G401.6 (cell line): ENCODE data around the gene MAP2K7.
"Not testable (repeated sequence)": the region's sequence is repeated elsewhere in the genome, so short reads cannot be mapped to it uniquely, and the experiment has no call there.

Experiments
- FAIRE-seq: peaks from 2 replicates; lab custom pipeline; 2012; peaks lifted over from hg19 to GRCh38; lab: Jason Lieb, UNC

Gene MAP2K7

DNA sequence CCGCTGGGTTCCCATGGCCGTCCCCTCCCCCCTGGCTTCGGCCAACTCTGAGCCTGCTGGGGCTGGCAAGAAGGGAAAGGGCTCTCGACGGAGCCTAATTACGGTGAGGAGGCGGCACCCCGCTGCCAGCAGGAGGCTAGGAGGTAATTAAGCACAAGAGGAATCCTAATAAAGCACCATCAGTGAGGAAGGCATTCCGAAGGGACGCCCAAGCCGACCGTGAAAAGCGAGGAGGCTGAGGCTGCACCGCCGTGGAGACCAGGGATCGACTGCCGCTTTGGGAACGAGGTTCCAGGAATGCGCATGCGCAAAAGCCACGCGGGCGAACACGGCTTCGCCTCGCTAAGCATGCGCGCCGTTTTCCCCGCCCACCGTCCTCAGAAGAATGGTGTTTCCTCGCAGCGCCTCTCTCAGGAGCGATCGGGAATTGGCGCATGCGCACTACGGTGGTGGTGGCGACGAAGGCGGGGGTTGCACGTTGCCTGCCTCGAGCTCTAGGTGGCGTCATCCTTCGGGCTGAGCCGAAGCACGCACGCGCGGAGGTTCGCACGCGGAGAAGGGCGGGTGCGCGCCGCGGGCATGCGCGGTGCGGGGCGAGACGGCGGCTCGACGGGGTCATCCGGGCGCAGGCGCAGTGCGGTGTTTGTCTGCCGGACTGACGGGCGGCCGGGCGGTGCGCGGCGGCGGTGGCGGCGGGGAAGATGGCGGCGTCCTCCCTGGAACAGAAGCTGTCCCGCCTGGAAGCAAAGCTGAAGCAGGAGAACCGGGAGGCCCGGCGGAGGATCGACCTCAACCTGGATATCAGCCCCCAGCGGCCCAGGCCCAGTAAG lies at the start of gene MAP2K7:
Gene MAP2K7 (plus strand): TSS at position 634 of the 830 bp plus-strand sequence. CDS start 68 bp downstream, at position 702.
- FAIRE-seq: peak; percentile 98

DNA sequence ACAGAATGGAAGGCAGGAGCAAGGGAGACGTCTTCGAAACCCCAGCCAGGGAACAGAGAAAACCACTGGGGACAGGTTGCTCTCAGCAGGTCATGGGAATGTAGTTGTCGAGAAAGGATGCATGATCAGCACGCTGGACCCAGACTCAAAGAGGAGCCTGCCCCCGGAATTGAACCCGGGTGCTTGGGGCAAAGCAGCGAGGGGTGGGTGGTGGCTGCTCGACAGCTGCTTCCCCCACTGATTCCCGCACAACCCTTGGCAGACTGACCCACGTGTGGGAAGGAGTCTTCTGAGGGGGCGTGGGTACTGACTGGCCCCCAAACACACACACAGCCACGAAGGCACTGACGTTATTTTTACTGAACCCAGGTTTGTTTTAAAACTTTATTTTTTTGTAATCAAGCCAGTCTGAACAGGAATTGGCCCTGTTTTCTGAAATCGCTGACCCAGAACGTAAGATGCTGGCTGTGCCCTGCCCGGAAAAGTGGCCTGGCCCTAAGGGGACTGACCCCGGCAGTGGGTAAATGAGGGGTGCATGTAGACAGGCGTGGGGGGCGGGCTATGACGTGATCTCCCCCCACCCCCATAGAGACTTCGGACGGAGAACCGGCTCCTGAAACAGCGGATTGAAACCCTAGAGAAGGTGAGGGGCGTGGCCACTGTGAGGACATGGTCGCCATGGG lies 48.1 kb upstream of the MAP2K7 start:
- no peak for FAIRE-seq

DNA sequence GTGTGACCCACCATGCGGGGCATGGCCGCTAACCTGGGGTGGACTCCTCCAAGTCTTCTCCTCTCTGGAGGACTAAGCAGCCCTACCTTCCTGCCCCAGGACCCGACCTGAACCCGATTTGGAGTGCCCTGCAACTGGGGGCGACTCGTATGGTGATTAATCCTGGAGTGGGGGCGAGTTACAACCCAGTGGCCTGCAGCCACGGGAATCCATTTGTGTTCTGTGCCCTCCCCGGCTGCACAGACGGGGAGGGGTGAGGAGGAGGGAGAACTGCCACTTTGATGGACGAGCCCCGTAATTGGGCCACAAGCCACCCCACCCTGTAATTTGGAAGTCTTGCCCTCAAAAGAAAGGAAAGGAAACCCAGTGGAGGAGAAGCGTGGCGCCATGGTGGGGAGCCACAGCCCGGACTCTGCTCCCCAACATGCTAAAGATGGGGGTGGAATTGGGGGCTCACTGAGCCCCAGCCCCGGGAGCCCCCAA lies 47.5 kb upstream of the MAP2K7 start:
- FAIRE-seq: no peak

DNA sequence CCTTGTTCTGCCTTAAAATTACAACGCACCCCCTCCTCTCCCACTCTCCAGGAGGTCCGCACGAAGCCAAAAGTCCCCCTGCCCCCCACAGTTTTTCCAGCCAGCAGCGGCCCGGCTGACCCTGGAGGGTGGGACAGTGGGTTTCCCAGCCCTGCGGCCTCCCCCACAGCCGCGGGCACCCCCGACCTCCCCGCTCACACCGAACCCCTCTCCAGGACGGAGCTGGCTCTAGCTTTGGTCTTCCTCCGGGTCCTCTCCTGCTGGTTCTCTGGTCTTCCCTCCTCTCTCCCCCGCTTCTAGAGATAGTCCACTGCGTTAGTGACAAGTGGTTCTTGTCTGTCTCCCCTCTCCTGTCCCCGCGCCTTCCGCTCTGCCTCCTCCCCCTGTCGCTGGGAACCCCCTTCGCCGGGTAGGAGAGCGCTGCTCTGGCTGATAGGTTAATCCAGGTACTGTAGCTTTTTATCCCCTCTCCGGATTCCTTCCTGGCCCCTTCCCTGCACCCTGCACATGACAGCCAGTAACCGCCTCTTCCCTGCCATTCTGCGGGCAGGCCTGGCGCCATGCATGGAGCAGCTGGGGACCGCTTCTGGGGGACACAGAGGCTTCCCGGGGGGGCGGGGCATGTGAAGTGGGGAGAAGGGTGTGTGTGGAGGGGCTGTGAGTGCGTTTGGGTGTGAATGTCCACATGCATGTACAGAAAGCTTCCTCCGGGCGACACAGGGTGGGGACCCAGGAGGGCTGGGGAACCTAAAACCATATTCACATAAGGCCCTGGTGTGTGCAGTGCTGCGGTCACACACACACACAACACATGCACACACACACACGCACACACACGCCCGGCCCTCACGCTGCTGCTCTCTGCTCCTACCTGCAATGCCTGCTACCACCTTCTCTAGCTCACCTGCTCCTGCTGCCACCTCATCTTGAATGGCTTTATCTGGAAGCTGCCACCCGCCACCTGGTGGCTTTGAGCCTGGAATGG lies 46.7 kb upstream of the MAP2K7 start:
- no peak for FAIRE-seq

DNA sequence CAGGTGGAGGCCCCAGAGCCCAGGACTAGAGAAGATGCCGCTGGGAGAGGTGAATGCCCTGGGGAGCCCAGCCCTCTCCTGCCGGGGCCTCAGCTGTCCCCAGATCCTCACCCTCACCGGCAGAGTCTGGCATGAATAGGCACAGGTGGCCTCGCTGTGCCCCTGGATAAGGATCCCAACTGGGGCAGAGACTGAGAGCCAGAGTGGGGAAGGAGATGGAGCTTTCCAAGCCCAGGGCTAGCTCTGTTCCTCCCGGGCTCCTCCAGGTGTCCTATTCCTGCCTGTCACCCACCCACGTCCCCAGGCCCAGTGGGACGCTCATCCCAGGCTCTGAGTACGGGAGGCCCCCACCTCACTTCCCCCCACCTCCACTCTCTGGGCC lies 46.0 kb upstream of the MAP2K7 start:
- FAIRE-seq: no peak

DNA sequence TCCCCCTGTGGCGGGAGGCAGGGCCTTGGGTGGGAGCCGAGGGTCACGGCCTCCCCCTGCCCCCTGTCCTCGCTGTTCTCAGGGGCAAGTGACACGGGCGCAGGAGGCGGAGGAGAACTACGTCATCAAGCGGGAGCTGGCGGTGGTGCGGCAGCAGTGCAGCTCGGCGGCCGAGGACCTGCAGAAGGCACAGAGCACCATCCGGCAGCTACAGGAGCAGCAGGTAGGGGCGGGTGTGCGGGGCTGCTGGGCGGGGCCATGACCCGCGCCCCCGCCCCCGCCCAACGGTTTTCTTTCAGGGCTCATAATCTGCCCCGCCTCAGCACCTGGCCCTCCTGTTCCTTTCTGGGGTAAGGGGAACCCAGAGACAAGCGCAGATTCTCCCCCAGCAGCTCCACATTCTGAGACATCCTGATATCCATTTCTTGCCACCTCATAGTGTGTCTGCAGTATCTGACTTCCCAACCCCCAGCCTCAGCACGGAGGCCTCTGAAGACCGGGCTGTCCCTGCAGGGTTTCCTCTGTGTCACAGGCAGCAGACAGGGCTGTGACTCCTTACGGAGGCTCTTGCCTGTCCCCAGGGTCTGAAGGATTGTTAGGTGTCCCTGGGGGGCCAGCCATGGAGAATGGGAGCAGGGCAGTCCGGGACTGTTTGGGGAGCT lies 45.4 kb upstream of the MAP2K7 start:
- FAIRE-seq: no peak

DNA sequence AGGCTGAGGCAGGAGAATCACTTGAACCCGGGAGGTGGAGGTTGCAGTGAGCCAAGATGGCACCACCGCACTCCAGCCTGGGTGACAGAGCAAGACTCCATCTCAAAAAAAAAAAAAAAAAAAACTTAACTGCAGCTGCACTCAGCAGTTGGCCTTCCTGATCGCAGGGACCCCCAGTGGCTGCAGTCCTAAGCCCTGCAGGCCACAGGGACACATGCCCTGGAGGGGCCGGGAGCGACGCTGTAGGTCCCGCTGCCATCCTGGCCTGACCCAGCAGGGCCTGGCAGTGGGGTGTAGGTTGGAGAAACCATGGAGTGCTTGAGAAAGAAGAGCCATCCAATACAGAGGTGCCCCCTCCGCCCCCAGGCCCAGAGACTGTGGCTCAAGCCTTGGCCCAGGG lies 44.6 kb upstream of the MAP2K7 start:
- FAIRE-seq: not testable (repeated sequence)

DNA sequence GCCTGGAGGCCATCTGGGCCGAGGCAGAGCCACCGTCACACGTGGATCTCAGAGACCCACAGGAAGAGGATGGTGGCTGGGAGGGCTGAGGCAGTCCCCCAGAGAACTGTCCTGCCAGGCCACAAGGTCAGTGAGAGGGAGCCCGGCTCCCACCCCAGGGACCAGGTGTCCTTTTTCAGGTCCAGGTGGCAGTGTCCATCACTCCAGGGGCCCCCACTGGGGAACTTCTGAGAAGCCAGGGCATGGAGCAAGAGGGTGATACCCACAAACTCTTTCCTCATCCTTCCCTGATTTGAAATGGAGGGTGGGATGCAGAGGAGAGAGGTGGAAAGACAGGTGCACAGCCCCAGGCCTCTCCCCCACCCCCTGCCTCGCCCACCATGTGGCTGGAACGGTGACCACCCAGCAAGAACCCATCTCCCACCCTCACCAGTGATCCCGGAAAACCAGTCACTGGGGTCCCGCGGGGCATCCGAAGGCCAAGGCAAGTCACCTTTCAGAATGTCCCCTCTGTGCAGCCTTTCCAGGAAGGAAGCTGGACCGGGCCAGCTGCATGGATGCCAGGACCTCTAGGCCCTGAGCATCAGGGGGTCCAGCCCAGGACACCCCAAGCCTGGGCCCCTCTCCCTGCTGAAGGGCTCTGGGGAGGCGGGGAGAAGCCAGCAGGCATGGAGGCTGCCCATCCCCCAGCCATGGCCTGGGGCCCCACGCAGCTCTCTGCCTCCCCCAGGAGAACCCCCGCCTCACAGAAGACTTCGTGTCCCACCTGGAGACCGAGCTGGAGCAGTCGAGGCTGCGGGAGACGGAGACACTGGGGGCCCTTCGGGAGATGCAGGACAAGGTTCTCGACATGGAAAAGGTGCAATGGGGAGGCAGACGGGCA lies 43.6 kb upstream of the MAP2K7 start:
- FAIRE-seq: no peak

DNA sequence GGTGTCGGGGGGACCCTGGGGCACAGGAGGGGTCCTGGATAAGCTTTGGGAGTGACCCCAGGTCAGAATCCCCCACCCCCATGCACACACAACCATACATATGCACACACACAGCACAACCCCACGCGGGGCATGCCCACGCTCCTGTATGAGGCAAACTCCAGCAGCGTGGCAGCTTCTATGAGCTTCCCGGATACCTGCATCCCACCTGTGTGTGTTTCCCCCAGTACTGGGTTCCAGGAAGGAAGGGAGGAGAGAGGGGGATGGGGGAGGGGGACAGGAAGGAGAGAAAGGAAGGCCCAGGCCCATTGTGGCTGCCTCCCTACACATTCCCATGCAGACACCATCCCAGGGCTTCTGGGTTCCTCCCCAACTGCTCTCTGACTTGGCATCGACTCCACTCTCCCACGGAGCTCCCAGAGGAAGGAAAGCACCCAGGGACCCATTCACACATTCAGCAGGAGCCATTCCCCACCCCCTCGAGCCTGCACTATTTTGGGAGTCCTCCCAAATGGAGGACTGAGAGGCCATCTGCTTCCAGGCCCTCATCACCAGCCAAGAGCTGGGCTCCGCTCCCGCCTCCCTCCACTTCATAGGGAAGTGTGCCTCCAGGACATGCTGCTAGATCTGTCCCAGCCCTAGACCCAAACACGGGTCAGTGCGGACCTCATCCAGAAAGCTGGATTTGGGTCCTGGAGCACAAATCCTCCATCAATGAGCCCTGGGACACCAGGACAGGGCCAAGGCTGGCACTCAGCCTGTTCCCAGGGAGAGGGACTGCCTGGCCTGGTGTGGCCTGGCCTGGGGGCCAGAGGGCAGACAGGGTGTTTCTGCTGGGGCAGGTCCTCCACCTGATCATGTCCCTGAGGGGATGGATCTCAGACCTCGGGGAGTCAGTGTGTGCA lies 42.7 kb upstream of the MAP2K7 start:
- FAIRE-seq: no peak

DNA sequence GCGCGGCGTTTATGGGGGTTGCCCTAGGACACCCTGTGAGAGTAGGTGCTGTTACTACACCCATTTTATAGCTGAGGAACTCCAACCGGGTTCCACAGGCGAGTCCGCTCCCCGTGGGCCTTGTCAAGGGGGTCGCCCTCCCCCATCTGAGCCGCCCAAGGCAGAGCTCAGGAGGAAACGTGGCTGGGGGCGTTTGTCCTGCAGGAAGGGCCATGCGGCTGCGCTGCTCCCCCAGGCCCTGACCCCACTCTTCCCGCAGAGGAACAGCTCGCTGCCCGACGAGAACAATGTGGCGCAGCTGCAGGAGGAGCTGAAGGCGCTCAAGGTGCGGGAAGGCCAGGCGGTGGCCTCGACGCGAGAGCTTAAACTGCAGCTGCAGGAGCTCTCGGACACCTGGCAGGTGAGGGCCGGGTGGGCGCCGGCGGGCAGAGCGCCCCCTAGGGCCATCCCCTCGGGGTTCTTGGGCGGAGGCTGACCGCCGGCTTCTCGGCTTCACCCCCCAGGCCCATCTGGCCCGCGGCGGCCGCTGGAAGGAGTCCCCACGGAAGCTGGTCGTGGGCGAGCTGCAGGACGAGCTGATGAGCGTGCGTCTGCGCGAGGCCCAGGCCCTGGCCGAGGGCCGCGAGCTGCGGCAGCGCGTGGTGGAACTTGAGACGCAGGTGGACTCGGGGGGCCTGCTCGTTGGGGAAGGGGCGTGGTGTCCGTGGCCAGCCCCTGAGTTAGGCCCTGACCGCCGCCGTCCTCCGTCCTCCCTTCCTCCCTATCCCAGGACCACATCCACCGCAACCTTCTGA lies 41.9 kb upstream of the MAP2K7 start:
- FAIRE-seq: no peak

DNA sequence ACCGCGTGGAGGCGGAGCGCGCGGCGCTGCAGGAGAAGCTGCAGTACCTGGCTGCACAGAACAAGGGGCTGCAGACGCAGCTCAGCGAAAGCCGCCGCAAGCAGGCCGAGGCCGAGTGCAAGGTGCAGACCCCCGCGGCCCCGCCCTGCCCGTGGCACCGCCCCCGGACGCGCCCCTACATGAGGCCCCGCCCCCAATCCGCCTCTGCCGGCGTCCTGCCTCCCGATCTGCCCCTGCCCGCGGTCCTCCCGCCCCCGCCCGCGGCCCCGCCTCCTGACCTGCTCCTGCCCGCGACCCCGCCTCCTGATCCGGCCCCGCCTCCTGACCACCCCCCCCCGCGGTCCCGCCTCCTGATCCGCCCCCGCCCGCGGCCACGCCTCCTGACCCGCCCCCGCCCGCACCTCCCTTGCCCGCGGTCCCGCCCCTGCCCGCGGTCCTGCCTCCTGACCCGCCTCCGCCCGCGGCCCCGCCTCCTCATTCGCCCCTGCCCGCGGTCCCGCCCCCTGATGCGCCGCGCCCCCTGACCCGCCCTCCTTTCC lies 41.2 kb upstream of the MAP2K7 start:
- FAIRE-seq: no peak

DNA sequence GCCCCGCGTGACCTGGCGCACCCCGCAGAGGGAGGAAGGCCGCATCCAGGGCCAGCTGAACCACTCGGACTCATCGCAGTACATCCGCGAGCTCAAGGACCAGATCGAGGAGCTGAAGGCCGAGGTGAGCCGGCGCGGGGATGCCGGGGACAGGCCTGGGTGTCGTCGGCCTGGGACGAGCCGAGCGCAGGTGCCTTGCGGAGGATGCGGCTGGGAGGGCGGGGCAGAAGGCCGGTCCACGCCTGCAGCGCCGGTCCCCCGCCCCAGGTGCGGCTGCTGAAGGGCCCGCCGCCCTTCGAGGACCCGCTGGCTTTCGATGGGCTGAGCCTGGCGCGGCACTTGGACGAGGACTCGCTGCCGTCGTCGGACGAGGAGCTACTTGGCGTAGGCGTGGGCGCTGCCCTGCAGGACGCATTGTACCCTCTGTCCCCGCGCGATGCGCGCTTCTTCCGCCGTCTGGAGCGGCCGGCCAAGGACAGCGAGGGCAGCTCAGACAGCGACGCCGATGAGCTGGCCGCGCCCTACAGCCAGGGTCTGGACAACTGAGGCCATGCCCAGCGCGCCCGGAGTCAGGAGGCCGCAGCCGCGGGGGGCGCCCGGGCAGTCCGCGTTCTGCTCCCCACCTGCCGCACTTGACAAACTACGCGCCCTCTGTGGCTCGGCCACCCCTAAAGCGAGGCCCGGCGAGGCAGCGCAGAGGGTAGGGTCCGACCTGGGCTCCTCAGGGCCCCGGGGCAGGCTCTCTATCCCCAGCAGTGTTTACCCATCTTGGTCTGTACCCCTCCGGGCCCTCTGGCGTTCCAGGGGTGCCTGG lies 40.3 kb upstream of the MAP2K7 start:
- FAIRE-seq: no peak

DNA sequence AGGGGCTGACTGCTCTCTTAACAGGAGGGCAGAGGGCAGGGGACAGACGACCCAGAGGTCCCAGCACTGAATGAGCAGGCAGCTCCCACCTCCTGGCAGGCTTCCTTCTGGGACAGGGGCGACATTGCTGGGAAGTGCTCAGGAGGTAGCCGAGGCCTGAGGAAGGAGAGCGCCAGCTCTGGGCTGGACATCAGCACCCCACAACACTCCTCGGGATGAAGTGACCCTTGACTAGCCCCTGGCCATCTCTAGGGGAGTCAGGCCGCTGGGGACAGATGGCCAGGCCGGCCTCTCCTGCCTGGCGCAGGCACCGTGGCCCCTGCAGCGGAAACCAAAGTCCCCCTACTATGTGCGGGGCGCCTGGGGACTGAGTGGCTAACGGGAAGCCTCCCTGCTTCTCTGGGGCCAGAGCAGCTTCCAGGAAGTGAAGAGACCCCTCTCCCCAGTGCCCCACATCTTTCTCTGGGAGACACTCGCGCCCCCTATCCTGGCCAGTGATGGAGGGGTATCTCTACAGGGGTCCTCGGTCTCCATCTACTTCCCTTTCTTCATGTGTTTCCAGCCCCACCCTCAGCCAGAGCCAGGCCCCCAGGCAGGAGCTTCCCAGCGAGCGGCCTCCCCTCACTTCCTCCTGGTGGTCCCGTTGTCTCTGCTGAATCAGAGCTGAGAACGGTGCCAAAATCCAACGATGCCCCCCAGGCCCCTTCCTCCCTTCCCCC lies 39.5 kb upstream of the MAP2K7 start:
- FAIRE-seq: no peak

DNA sequence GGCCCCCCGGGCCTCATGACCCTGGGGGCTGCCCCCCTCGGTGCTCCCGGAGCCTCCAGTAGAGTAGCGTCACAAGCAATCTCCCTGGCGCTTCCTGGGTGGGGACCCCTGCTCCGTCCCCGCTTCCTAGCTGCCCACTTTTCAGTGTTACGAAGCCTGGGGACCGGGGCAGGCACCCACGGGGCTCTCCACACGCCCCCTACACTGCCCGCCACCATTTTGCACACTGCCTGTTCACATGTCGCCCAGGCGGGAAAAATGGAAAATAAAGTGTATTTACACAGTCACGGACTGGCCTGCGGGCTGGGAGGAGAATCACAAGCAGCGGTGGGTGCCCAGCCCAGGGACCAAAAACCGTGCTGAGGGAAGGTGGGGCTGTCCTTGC lies 39.0 kb upstream of the MAP2K7 start:
- no peak for FAIRE-seq

DNA sequence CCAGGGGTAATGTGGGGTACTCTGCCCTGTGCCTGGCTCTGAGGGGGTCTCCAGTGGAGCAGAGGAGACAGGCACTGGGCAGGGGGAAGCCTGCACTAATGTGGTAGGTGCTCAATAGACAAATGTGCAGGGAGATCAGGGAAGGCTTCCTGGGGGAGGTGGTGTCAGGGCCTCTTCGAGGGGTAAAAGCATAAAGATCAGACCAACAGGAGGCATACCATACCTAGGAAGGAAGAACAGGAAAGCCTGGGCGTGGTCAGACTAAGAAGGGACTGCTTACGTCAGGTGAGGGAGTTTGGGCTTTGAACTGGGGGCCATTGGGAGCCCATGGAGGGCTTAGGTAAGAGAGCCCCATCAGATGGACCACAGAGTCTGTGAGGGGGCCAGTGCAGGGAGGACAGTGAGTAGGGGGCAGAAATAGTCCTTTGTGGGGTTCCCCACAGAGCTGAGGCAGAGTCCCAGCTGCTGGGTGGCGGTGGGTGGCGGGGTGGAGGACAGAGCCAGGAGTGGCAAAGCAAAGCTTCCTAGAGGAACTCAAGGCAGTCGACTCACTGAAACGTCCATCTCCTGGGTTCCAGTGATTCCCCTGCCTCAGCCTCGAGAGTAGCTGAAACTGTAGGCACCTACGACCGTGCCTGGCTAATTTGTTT lies 38.3 kb upstream of the MAP2K7 start:
- no peak for FAIRE-seq

DNA sequence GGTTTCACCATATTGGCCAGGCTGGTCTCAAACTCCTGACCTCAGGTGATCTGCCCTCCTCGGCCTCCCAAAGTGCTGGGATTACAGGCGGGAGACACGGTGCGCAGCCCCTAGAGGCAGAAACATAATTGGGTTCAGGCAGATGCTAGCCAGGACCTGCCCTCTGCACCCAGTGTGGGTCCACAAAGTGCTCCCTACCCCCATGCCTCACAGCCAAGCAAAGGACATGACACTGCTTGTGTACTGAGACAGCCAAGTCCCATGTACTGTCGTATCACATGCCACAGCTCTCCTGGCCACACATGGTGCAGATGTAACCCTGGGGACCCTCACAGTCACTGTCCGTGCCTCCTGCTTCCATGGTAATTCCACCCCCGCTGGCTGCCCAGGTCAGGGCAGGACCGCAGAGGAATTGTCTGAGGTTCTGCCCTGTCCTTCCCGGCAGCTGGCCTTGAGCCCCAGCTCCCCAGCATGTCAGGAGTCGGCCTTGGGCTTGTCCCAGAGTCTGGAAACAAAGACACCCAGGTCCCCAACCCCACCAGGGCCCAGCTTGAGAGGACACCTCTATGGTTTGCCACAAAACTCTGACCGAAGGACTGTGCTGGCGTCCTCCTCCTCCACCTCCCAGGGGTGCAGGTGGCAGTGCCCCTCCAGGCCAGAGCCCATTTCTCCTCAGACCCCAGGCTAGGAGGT lies 37.1 kb upstream of the MAP2K7 start:
- FAIRE-seq: no peak
